HEK293T (cell line): Measurements from ENCODE around the gene MYO18B.

ENCODE experiments used
- ARNT ChIP-seq: fragments of 450-650 bp; IDR thresholded peaks from 2 replicates; pipeline ENCODE4 v1.6.1; 2017; ENCODE audit warnings: mild to moderate bottlenecking
- BHLHE40 ChIP-seq: fragments of 450-650 bp; IDR thresholded peaks from 2 replicates; pipeline ENCODE4 v1.6.1; 2016; ENCODE audit warnings: mild to moderate bottlenecking, moderate library complexity, borderline replicate concordance
- ELF4 ChIP-seq: fragments of 450-650 bp; IDR thresholded peaks from 2 replicates; pipeline ENCODE4 v1.6.1; 2017; ENCODE audit warnings: antibody characterized with exemption
- FOXK2 ChIP-seq: fragments of 450-650 bp; IDR thresholded peaks from 2 replicates; pipeline ENCODE4 v1.6.1; 2016; ENCODE audit warnings: mild to moderate bottlenecking
- LEF1 ChIP-seq: fragments of 450-650 bp; IDR thresholded peaks from 2 replicates; pipeline ENCODE4 v1.6.1; 2017; ENCODE audit warnings: mild to moderate bottlenecking, borderline replicate concordance
- PKNOX1 ChIP-seq: fragments of 450-650 bp; IDR thresholded peaks from 2 replicates; pipeline ENCODE4 v1.6.1; 2016

GRCh38 chr22:25728071-25728470 is 13.9 kb upstream of the MYO18B start:
- no peak for TF ChIP-seq LEF1
- no peak for TF ChIP-seq PKNOX1
- TF ChIP-seq BHLHE40 = no peak
- TF ChIP-seq FOXK2 = no peak
- TF ChIP-seq ELF4 = no peak
- TF ChIP-seq ARNT = no peak
